K562 (cell line): ENCODE results near the gene DCAF10. TPM values are rescaled to one million over a fixed set of nuclear protein-coding genes. Genes with fewer than 3 reads are reported as not detected.

Experiments used
- CC2D1A ChIP-seq: fragments of 450-650 bp; IDR thresholded peaks from 2 replicates; pipeline ENCODE4 v1.6.1; 2017; ENCODE audit warnings: mild to moderate bottlenecking
- E2F6 ChIP-seq, 2 experiments: IDR thresholded peaks; 2 replicates each; pipeline ENCODE4 v1.6.1; 2011; ENCODE audit warnings: borderline replicate concordance in 1 of 2, control low read depth in 1 of 2, low read depth in 1 of 2, low read length in 1 of 2, mild to moderate bottlenecking in 1 of 2, mixed read lengths in 1 of 2, moderate library complexity in 1 of 2; ENCODE audit not compliant: insufficient read depth in 1 of 2, insufficient read length in 1 of 2, poor library complexity in 1 of 2, severe bottlenecking in 1 of 2; ENCODE audit errors: extremely low read depth in 1 of 2
- ETV6 ChIP-seq, 3 experiments: fragments of 150-350 bp in 1 of 3; sonication (generic) in 1 of 3; formaldehyde crosslinking in 1 of 3; IDR thresholded peaks; 2 replicates each; pipeline versions ENCODE4 v1.6.1 to v1.8.0; 2014 to 2022; ENCODE audit warnings: borderline replicate concordance in 2 of 3, low read depth in 2 of 3, antibody characterized with exemption in 1 of 3, low read length in 1 of 3, mild to moderate bottlenecking in 1 of 3, missing genetic modification reagents in 1 of 3
- GABPA ChIP-seq: fragments of 200-800 bp; sonication (Bioruptor generic); conservative IDR thresholded peaks from 2 replicates; pipeline ENCODE4 v1.6.1; 2016; ENCODE audit warnings: low read depth, missing genetic modification characterization, missing compliant biosample characterization
- JUN ChIP-seq, 2 experiments: sonication (generic) in 1 of 2; formaldehyde crosslinking in 1 of 2; IDR thresholded peaks; 2 replicates each; pipeline versions ENCODE4 v1.6.1 to v1.8.0; 2012 to 2022; ENCODE audit warnings: borderline replicate concordance in 2 of 2, mild to moderate bottlenecking in 2 of 2, improper control_type of control experiment in 1 of 2, low read depth in 1 of 2, low read length in 1 of 2, missing genetic modification reagents in 1 of 2
- KDM2B ChIP-seq: fragments of 250-450 bp; sonication (Bioruptor Pico); IDR thresholded peaks from 2 replicates; pipeline ENCODE4 v1.8.0; 2021; ENCODE audit warnings: mild to moderate bottlenecking, moderate library complexity
- KHSRP ChIP-seq: fragments of 450-650 bp; IDR thresholded peaks from 2 replicates; pipeline ENCODE4 v1.6.1; 2017
- MCM5 ChIP-seq: fragments of 450-650 bp; IDR thresholded peaks from 2 replicates; pipeline ENCODE4 v1.6.1; 2016; ENCODE audit warnings: low read depth
- NCOA4 ChIP-seq: fragments of 450-650 bp; IDR thresholded peaks from 2 replicates; pipeline ENCODE4 v1.6.1; 2018; ENCODE audit warnings: mild to moderate bottlenecking; ENCODE audit not compliant: partially characterized antibody
- OTX1 ChIP-seq: fragments of 450-650 bp; formaldehyde crosslinking; IDR thresholded peaks from 2 replicates; pipeline ENCODE4 v1.4.0; 2022; ENCODE audit warnings: mild to moderate bottlenecking
- PRDM10 ChIP-seq: fragments of 450-650 bp; IDR thresholded peaks from 2 replicates; pipeline ENCODE4 v1.6.1; 2018; ENCODE audit not compliant: partially characterized antibody
- SNRNP70 ChIP-seq: fragments of 200-400 bp; formaldehyde crosslinking; optimal IDR thresholded peaks from 2 replicates; pipeline ENCODE3; 2017; ENCODE audit warnings: low read depth, low read length
- TBP ChIP-seq: optimal IDR thresholded peaks from 2 replicates; pipeline ENCODE3; 2011; ENCODE audit warnings: low read depth, low read length, improper control_type of control experiment
- ZC3H11A ChIP-seq: IDR thresholded peaks from 2 replicates; pipeline ENCODE4 v1.6.1; 2012; ENCODE audit warnings: low read depth, low read length, improper control_type of control experiment
- ZNF146 ChIP-seq: IDR thresholded peaks from one replicate; pipeline ENCODE4 v1.6.1; 2018; ENCODE audit warnings: missing compliant biosample characterization; ENCODE audit not compliant: unreplicated experiment
- ZNF175 ChIP-seq: fragments of 200-800 bp; sonication (Bioruptor generic); IDR thresholded peaks from 2 replicates; pipeline ENCODE4 v1.6.1; 2016; ENCODE audit warnings: low read depth, mild to moderate bottlenecking, missing genetic modification characterization, missing compliant biosample characterization
- ZNF24 ChIP-seq: fragments of 450-650 bp; IDR thresholded peaks from 2 replicates; pipeline ENCODE4 v1.6.1; 2016
- ZNF778 ChIP-seq: fragments of 450-650 bp; formaldehyde crosslinking; IDR thresholded peaks from 2 replicates; pipeline ENCODE4 v1.4.0; 2020; ENCODE audit warnings: mild to moderate bottlenecking, moderate library complexity
- polyA plus RNA-seq, 8 experiments: library from polyadenylated mRNA; depleted of rRNA in 4 of 8; stranded (reverse) in 5 of 8; unstranded in 3 of 8; fragments of >200 nt; fragmentation: Nextera tagmentation in 2 of 8; fragmentation: Illumina TruSeq in 1 of 8; extraction: Ambion mirVana in 2 of 8; extraction: Trizol in 1 of 8; gene quantifications; 2 replicates each; pipeline versions ENCODE4 v1.2.1 to v1.2.3, GENCODE V29; 2011 to 2014; ENCODE audit warnings: inconsistent platforms in 1 of 8, missing spikeins in 1 of 8
- total RNA-seq, 7 experiments: library from RNA; depleted of rRNA in 6 of 7; stranded (reverse); fragments of >200 nt in 6 of 7; fragmentation: Illumina TruSeq in 2 of 7; extraction: Trizol in 2 of 7; gene quantifications; 2 replicates each; pipeline versions ENCODE4 v1.2.1 to v1.2.3, GENCODE V29; 2011 to 2021; ENCODE audit warnings: low replicate concordance in 1 of 7
- TF ChIP-seq, protein P1 (sequence below): fragments of 450-650 bp; IDR thresholded peaks from 2 replicates; pipeline ENCODE4 v1.6.1; 2014; ENCODE audit warnings: low read depth, mild to moderate bottlenecking, moderate library complexity, borderline replicate concordance
- TF ChIP-seq, protein P2 (sequence below): sonication (generic); formaldehyde crosslinking; IDR thresholded peaks from 2 replicates; pipeline ENCODE4 v1.8.0; 2022; ENCODE audit warnings: missing genetic modification reagents, mild to moderate bottlenecking, moderate library complexity, borderline replicate concordance

The DCAF10 gene
- total and polyA plus RNA-seq, 9 of the 15 experiments (the other 6 are each of a cell fraction or from before 2014, with no cell fraction given), result 6.8 to 40.1 (median 16.9) TPM

GRCh38 chr9:37753489-37754190, 47.0 kb upstream of the DCAF10 start, which contains the start of gene TRMT10B (continued):
- TF ChIP-seq PRDM10 (peak; percentile 81), GABPA (tag) (peak; percentile 92), ZNF778 (CRISPR knock-in tag) (no peak), NCOA4 (no peak), ZNF175 (CRISPR knock-in tag) (no peak), ZC3H11A (no peak), E2F6 (IDR thresholded peaks at IDR 0.05; ENCODE audit: borderline replicate concordance in 1 of 2, extremely low read depth in 1 of 2, insufficient read depth in 1 of 2, insufficient read length in 1 of 2, low read depth in 1 of 2, low read length in 1 of 2, poor library complexity in 1 of 2, severe bottlenecking in 1 of 2) (peak in 1 of 2 experiments; percentile 24), KHSRP (no peak), TBP (peak; percentile 26), MCM5 (no peak), CC2D1A (peak; percentile 27; the same call in 1 of the 2 replicates), ZNF24 (no peak), KDM2B (CRISPR knock-in tag) (no peak), OTX1 (CRISPR knock-in tag) (no peak), SNRNP70 (no peak), ZNF146 (CRISPR knock-in tag) (no peak), JUN (IDR thresholded peaks at IDR 0.05; ENCODE audit: borderline replicate concordance, low read depth, low read length) (no peak), JUN (CRISPR knock-in tag; IDR thresholded peaks at IDR 0.05; ENCODE audit: borderline replicate concordance) (no peak), ETV6 (IDR thresholded peaks at IDR 0.05; ENCODE audit: borderline replicate concordance in 1 of 2, low read depth in 2 of 2, low read length in 1 of 2) (no peak), ETV6 (CRISPR knock-in tag; IDR thresholded peaks at IDR 0.05; ENCODE audit: borderline replicate concordance) (no peak)
- TF ChIP-seq, protein P1, sequence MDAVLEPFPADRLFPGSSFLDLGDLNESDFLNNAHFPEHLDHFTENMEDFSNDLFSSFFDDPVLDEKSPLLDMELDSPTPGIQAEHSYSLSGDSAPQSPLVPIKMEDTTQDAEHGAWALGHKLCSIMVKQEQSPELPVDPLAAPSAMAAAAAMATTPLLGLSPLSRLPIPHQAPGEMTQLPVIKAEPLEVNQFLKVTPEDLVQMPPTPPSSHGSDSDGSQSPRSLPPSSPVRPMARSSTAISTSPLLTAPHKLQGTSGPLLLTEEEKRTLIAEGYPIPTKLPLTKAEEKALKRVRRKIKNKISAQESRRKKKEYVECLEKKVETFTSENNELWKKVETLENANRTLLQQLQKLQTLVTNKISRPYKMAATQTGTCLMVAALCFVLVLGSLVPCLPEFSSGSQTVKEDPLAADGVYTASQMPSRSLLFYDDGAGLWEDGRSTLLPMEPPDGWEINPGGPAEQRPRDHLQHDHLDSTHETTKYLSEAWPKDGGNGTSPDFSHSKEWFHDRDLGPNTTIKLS, result peak; percentile 39; the same call in 1 of the 2 replicates
- TF ChIP-seq, protein P2, sequence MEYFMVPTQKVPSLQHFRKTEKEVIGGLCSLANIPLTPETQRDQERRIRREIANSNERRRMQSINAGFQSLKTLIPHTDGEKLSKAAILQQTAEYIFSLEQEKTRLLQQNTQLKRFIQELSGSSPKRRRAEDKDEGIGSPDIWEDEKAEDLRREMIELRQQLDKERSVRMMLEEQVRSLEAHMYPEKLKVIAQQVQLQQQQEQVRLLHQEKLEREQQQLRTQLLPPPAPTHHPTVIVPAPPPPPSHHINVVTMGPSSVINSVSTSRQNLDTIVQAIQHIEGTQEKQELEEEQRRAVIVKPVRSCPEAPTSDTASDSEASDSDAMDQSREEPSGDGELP (CRISPR knock-in tag), result peak; percentile 60; the same call in 1 of the 2 replicates
